GM19467 (cell line): Measurements from ENCODE around the gene HDAC9.
"Not testable (repeated sequence)": the region's sequence is repeated elsewhere in the genome, so short reads cannot be mapped to it uniquely, and the experiment has no call there.

Source experiments
- ATAC-seq: cut with Tn5 transposase; IDR thresholded peaks from one replicate; pipeline ENCODE4 v1.9.1; 2021; ENCODE audit warnings: mild to moderate bottlenecking, moderate library complexity; ENCODE audit not compliant: unreplicated experiment

Gene HDAC9

DNA sequence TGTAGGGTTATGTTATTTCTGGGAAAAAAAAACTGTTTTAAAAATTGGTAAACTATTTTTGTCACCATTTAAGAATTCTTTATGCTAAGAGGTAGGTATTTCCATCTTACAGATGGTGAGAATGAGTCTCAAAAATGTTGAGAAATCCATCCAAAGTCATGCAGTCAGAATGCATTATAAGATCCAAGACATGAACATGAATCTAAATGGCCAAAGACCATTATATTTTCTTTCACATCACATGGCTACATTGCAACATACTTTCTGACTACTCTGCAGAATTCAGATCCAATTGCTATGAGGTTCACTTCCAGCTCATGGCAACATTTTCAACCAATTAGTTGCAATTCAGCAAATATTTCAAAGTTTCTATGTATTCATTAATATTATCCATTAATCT is 440.7 kb downstream of the HDAC9 start:
- no peak for ATAC-seq

DNA sequence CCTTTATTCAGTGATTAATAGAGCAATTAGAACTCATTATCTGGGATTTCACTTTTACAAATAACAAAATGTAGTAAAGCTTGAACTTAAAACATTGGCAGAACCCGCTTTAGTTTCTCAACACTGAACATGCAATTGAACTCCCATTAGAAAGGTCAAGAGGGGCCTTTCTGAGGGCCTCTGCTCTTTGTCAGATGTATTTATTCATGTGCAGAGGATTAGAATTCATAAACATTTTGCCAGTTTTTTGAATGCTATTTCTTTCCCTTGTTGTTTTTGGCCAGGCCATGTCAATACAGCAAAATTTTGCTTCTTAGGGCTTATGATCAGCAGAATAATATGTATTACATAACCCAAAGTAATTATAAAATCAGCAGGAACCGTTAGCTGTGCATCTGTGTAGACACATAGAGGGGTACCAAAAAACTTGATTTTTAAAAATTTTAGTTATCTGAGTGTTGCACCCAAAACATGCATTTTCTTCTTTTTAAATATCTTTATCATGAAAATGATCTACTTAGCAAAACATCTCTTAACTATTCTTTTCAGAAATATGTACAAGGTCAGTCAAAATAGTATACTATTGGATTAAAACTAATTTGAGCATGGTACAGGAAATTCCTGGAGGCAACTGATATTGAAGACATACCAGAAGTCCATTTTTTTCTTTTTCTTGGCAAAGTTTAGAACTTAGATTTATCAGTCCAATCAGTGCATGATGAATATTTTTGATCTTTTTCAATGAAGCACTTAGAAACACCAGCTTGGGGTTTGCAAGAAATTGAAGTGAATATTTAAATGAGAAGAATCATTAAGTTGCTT is 444.4 kb downstream of the HDAC9 start:
- no peak for ATAC-seq

DNA sequence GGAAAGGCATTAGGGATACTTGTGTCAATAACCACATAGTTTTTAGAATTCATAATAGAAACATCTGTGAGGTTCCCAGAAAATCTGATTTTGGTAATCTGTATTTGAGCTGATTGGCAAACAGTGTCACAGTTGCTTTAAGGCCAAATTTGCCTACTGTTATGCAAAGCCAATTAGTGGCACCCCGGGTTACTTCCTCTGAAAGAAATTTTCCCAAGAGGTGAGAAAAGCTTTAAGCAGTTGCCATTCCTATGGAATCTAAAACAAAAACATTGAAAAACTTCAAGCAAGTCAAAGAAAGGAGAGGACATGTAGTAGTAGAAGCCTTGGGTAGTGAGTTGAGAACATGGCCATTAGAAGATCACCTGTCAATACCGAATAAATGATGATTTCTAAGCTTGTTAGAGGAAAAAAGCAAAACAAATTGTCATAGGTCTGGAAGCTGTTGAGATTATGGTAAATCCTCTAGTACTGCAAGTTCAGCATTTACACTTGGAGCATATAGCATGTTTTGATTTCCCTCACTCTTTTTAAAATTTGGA is 445.1 kb downstream of the HDAC9 start:
- ATAC-seq: no peak

DNA sequence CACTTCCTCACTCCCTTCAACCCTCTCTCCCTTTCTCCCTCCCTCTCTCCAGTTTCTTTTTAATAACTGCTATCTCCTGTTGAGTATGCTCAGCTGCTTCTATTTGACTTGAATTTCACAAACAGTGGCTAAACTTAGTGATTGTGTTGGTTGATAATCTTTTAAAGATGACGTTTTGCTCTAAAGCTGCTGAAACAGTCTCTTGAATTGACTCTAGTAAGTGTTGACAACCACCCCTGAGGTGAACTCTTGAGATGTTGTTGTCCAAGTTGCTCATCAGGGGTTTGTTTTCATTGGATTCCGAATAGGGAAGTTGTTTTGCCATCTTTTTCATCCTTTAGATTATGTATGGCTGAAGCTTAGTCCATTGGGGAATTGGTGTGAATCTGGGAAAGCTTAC is 445.7 kb downstream of the HDAC9 start:
- no peak for ATAC-seq

DNA sequence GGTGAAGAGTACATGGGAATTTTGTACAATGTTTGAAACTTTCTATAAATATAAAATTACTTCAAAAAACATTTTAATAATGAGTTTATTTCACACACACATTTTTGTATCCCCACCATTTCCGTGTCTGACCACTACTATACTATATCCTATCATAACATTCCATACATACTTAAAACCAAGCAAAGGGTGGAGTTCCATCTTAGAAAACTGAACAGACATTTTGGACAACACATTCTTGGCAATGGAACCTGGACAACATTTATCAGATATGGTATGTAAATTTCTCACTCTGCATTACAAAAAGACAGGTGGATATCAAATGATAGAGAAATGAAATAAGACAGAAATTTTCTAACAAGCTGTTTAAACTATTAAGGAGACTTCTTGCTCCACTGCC is 453.0 kb downstream of the HDAC9 start:
- no peak for ATAC-seq

DNA sequence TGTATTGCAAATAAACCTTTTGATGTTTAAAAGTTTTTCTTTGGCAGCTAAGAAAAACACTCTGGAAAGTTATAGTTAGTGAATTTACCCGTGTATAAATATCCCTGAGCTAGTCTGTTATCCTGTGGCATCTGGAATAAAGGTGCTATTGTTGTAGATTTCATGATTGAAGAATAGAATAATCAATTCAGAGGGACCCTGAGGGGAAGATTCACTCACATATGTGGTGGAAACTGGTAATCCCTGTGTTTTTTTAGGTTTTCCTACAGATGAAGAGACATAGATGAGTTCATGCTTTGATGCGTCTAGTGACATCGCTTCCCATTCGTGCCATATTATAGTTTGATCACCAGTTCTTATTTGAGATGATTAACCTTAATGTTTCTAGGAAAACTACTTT is 457.3 kb downstream of the HDAC9 start:
- no peak for ATAC-seq

DNA sequence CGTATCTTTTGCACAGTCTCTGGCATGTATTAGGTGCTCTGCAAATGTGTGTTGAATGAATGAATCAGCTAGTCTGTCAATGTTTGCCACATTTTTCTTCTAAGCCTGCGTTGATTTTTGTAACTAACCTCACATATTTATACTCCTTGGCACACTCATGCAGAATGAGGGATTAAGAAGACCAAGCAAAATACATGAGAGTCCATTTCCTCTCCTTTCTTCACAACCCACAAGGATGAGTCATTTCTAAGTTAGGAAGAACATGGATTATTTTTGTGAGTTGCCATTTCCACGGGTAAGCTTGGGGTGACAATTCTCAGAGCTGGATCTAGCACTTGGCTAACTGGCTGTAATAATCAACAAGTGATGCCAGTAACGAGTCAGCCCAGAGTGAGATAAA is 463.1 kb downstream of the HDAC9 start:
- ATAC-seq: no peak

DNA sequence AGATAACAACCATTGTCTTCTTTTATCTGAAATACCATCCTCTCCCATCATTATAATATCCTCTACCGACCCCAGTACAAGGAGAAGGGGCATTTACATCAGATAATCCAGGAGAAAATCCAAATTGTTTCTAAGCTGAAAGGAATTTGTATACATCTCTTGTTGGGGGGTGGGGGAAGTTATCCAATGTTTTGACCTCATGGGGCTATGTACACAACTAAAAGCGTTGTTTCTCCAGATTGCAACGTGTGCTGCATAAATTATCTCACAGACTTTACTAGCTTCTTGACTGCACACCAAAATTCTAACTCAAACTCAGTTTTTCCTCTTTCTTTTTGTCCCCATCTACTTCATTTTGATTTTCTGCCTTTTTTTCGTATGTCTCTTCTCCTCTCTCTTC is 465.2 kb downstream of the HDAC9 start:
- ATAC-seq: no peak

DNA sequence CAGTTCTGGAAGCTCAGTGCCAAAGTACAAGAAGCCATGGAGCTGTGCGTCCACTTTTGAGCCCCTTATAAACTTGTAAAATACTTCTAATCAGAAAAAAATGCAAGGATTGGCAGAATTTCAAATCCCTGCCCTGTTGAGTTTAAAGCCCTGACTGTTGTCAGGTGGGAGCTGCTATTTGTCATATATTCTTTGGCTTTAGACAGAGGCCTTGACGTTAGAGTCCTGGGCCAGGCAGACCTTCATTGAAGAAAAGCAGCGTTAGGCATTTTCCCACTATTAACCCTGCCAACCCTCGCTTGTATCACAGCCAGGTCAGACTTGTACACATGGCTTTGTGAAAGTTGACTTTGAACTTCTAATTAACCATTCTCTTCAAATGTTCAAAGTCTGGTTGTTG is 466.5 kb downstream of the HDAC9 start:
- no peak for ATAC-seq

DNA sequence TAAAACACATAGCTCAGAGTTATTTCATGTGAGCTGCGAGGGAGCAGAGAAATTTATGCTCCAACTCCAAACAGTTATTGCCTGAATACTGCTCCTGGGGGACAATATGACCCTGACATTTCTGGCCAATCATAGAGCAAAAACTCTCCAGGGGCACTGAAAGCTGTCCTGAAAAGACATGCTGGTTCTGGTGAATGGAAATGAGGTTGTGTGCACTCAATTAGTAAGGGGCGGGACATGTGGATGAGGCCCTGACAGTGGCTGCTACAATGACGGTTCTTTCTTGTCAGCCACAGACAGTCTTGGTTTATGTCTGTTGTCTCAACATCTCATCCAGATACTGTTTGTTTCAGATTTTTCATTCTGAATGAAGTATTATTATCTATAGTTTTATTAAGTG is 470.1 kb downstream of the HDAC9 start:
- no peak for ATAC-seq

DNA sequence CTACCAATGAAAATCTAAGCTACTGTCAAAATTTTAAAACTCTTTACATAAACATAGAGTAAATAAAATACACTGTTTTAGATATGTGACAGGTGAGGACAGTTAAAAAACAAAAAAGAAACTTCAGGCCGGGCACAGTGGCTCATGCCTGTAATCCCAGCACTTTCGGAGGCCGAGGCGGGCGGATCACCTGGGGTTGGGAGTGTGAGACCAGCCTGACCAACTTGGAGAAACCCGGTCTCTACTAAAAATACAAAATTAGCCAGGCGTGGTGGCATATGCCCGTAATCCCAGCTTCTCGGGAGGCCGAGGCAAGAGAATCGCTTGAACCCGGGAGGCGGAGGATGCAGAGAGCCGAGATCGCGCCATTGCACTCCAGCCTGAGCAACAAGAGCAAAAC is 472.2 kb downstream of the HDAC9 start:
- ATAC-seq: not testable (repeated sequence)

DNA sequence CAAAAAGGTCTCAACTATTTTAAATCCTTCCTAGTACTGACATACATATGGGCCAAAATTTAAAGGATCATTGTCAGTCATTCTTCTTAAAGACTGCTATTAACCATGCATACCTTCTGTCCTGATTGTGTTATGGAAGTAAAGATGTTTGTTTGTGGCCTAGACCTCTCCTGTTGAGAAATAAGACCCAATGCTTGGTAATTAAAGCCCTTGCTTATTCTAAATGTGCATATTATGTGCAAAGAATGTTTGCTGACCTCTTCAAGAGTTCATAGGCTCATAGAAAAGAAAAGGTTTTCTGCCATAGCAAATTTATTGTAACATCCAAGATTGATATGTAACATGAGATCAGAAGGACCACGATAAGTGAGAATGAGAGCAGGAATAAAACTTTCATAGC is 476.3 kb downstream of the HDAC9 start:
- ATAC-seq: no peak

DNA sequence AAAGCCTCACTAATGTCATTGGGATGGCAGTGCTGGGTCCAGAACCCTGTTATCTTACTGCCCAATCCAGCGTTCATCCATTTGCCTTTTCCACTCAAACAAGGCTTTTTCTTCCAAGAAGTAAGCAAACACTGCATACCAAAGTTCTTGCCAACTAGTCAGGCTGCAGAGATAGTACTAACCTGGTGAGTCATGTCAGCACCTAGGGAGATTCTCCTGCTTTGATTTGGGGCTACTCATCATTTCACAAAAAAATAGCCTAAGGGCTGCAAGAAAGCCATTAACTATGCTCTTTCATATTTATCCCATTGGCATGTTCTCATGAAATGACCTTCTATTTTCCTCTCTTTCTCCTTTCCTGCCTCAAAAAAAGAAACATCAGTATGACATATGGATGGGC is 479.3 kb downstream of the HDAC9 start:
- ATAC-seq: no peak

DNA sequence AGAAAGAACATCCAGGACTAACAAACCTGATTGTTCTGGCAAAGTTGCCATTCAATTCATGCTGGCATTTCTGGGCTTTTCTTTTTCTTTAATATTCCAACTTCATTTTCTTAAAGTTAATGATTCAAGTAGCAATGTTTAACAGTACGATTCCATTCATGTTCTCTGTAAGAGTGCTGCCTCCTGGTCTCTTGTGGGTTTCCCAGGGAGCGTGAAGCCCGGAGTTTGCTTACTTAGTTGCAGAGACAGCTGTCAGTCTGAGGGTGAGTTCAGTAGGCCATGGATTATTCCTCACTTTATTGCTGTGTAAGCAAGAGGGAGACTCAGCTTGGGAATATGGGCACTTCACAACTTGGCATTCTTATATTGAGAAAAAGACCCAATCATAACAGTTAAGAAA is 479.7 kb downstream of the HDAC9 start:
- no peak for ATAC-seq

DNA sequence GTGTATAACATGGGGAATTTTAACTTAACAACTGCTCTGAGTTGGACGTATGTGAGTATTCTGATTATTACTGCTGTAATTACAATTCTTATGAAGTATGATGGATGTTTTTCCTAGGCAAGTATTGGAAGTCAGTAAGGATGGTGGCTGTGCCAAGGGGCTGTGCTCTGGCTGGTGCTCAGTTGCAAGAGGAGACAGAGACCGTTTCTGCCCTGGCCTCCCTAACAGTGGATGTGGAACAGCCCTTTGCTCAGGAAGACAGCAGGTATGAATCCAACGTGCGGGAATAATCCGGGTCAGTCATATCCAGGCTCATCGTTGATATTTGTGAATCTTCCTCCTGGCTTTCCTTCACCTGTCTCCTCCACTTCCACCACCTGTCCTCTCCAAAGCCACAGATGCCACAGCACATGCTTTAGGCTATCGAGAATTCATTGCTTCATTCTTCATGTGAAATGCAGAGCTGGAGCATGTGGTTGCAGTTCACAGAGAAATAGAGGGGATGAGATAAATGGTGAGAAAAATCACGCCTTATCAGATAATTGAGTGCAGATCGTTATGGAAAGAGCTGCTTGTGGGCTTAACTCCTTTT is 480.2 kb downstream of the HDAC9 start:
- no peak for ATAC-seq

DNA sequence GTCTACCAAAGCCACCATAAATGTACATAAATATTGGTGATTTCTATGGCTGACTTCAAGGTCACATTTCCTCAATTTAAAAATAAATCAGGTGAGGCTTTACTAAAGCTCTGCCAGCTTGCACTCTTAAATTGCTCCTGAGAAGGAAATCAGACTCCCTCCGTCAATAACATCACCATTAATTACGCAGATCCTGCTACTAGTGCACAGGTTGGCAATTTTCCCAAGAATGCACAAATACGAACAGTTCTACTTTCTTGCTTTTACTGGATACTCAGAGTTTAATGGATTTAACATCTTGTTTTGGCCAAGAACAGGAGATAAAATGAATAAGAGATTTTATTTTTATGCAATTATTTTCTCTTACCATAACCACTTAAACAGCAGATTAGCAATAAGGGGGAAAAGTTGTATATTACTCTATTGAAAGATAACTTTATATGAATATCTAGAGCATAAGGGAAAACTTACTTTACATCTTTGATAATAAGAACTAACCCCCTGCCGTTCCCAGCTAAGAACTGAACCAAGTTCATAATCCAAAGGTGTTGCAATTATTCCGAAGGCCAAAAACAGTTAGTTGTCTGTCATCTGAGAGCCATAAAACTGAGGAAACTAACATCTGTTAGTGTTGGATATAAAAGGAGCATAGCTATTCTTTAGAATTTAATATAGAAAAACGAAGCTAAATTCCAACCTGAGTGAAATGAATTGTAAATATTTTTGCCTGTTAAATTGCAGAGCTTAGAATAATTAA is 481.3 kb downstream of the HDAC9 start:
- ATAC-seq: no peak

DNA sequence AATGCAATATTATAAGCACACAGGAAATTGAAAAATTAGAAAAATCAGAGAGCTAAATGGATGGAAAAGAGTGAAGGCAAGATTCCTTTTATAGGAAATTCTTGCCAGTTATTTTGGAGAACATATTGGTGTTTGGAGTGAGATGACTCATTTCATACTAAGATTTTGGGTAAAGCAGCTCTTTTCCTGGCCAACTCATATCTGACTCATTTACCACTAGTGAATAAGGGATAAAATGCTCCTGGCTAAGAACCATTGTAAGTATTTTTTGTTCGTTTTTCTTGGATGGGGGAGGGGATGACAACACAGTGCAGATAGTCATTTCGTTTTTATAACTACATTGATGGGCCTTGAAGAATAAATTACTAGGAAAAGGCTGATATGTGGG is 482.6 kb downstream of the HDAC9 start:
- no peak for ATAC-seq

DNA sequence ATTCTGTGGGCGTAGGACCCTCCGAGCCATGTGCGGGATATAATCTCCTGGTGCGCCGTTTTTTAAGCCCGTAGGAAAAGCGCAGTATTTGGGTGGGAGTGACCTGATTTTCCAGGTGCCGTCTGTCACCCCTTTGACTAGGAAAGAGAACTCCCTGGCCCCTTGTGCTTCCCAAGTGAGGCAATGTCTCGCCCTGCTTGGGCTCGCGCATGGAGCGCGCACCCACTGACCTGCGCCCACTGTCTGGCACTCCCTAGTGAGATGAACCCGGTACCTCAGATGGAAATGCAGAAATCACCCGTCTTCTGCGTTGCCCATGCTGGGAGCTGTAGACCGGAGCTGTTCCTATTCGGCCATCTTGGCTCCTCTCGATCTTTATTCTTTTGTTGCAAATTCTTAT is 495.2 kb downstream of the HDAC9 start:
- not testable (repeated sequence) for ATAC-seq

DNA sequence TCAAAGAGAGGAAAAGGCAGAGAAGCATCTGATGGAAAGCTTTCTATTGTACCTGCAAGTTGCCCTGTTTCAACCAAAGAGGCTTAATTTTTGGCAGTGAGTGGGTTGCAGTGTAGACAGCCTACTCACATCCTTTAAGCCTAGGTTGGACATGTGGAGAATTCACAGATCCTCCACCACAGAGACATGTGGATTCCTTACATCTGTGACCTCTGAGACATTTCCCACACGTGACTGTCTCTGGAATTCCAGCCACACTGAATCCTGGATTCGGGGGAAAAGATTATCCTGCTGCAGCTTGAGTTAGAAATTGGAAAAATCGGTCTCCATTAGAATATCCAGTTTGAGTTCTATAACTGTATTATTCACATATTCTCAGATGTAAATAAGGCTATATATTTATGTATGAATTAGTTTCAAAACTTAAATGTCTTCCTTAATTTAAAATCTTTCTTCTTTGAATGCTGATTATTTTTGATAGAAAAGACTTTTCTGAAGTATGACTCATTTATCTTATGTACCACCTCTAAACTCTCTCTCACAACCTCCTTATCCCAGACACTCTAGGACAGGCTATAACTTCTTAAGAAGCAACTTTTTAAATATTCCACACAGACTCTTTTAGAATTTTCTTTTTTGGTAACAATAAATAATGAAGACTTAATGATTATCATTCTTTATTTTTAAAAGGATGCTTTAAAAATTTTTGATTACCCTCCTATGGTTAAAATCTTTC is 498.6 kb downstream of the HDAC9 start:
- no peak for ATAC-seq

DNA sequence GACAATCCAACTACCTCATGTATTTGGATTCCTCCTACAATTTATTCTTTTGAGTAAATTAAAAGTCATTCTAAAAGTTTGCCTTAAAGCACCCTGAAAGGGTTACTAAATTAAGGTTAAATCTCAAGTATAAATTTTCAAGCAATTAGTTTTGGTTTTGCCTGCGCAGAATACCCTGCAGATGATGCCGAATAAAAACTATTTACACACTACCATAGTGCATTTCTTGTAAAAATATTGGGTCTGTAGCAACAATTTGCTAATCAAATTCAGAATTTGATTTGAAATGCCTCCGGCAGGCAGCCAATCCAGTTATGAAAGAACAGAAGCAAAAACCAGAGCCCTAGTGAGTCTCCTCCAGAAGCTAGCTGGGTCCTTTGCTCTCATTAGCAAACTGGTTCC is 499.7 kb downstream of the HDAC9 start:
- ATAC-seq: no peak

DNA sequence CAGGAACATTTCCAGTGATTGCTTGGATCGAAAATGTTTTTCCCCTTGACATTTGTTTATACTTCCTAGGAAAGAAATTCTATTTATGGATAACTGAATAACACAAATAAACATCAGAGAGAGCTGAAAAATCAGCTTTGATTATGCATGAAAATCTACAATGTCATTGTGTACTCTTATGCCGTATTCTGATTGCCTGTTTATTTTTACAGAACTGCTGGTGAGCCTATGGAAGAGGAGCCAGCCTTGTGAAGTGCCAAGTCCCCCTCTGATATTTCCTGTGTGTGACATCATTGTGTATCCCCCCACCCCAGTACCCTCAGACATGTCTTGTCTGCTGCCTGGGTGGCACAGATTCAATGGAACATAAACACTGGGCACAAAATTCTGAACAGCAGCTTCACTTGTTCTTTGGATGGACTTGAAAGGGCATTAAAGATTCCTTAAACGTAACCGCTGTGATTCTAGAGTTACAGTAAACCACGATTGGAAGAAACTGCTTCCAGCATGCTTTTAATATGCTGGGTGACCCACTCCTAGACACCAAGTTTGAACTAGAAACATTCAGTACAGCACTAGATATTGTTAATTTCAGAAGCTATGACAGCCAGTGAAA is 500.4 kb downstream of the HDAC9 start:
- no peak for ATAC-seq
